ENCODE data around the gene SMARCC2.
"Not testable (repeated sequence)": the region's sequence is repeated elsewhere in the genome, so short reads cannot be mapped to it uniquely, and the experiment has no call there.

Gene SMARCC2

DNA sequence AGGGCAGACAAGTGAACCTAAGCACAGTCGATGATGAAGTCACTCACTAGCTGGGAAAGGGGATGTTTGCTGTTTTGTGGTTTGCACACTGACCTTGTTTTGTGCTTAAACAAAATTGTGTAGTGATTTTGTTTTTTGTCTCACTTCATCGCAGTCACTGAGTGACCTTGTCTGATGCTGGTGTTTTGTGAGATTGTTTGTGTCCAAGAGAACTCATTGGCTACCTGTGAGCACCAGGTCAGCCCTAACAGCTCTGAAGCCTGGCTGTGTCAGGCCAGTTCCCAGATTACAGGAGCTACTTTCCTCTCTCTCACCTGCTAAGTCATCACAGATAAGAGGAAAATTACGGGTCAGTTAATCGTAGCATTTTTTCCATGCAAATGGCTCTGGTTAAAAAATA, 65.2 kb downstream of the SMARCC2 start:
- H3K4me1 ChIP-seq (ENCODE audit: control insufficient read depth, low read depth, low read length), result peaks cover 21% of the 10 kb centered on the region
- H3K9me3 ChIP-seq (ENCODE audit: control insufficient read depth, low read depth, low read length), result no peaks in the 10 kb centered on the region
- H3K36me3 ChIP-seq (ENCODE audit: control insufficient read depth, low read depth, low read length), result peaks cover 11% of the 10 kb centered on the region
- H3K9ac ChIP-seq (ENCODE audit: low read length), result no peak overlapping the region
- H3K27ac ChIP-seq (ENCODE audit: low read length), result no peak overlapping the region
- no peaks in the 10 kb centered on the region for H3K27me3 ChIP-seq (ENCODE audit: control insufficient read depth, insufficient read depth, low read length)
- no peak overlapping the region for H3K4me3 ChIP-seq (ENCODE audit: low read length)

DNA sequence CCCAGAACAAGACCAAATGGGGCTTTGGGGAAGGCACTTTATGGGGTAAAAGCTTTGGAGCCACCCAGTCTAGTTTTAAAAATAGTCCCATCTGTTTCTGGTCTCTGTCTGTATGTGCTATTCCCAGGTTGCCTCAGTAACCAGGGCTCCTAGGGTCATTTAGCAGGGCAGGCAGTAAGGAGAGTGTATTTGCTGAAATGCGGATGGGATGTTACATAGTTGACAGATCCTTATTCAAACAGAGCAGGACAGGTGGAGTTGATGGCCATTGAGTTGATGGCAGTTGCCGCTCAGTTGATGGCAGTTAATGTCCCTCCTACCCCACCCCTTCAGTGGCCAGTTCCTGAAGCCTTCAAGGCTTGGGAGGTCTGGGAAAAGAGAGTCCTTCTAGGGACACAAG, 66.6 kb downstream of the SMARCC2 start:
- Histone ChIP-seq H3K4me3 (ENCODE audit: low read length) (no peak overlapping the region), H3K4me1 (ENCODE audit: control insufficient read depth, low read depth, low read length) (peaks cover 28% of the 10 kb centered on the region), H3K9me3 (ENCODE audit: control insufficient read depth, low read depth, low read length) (no peaks in the 10 kb centered on the region), H3K27ac (ENCODE audit: low read length) (no peak overlapping the region), H3K9ac (ENCODE audit: low read length) (no peak overlapping the region), H3K27me3 (ENCODE audit: control insufficient read depth, insufficient read depth, low read length) (no peaks in the 10 kb centered on the region), H3K36me3 (ENCODE audit: control insufficient read depth, low read depth, low read length) (peaks cover 13% of the 10 kb centered on the region)

DNA sequence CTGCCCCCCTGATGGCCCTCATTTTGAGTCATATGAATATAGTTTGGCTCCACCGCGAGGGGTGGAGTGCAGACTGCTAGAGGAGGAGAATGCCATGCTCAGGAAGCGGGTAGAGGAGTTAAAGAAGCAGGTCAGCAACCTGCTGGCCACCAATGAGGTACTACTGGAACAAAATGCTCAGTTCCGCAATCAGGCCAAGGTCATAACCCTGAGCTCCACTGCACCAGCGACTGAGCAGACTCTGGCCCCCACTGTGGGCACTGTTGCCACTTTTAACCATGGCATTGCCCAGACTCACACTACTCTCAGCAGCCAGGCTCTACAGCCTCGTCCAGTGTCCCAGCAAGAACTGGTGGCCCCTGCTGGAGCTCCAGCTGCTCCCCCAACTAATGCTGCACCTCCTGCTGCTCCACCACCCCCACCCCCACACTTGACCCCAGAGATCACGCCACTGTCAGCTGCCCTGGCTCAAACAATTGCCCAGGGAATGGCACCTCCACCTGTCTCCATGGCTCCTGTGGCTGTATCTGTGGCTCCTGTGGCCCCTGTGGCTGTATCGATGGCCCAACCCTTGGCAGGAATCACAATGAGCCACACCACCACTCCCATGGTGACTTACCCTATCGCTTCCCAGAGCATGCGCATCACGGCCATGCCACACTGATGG, 67.9 kb downstream of the SMARCC2 start:
- no peak overlapping the region for H3K9ac ChIP-seq (ENCODE audit: low read length)
- no peaks in the 10 kb centered on the region for H3K9me3 ChIP-seq (ENCODE audit: control insufficient read depth, low read depth, low read length)
- H3K27ac ChIP-seq (ENCODE audit: low read length), result no peak overlapping the region
- H3K27me3 ChIP-seq (ENCODE audit: control insufficient read depth, insufficient read depth, low read length), result no peaks in the 10 kb centered on the region
- H3K4me1 ChIP-seq (ENCODE audit: control insufficient read depth, low read depth, low read length), result peaks cover 15% of the 10 kb centered on the region
- no peak overlapping the region for H3K4me3 ChIP-seq (ENCODE audit: low read length)
- peaks cover 21% of the 10 kb centered on the region for H3K36me3 ChIP-seq (ENCODE audit: control insufficient read depth, low read depth, low read length)

DNA sequence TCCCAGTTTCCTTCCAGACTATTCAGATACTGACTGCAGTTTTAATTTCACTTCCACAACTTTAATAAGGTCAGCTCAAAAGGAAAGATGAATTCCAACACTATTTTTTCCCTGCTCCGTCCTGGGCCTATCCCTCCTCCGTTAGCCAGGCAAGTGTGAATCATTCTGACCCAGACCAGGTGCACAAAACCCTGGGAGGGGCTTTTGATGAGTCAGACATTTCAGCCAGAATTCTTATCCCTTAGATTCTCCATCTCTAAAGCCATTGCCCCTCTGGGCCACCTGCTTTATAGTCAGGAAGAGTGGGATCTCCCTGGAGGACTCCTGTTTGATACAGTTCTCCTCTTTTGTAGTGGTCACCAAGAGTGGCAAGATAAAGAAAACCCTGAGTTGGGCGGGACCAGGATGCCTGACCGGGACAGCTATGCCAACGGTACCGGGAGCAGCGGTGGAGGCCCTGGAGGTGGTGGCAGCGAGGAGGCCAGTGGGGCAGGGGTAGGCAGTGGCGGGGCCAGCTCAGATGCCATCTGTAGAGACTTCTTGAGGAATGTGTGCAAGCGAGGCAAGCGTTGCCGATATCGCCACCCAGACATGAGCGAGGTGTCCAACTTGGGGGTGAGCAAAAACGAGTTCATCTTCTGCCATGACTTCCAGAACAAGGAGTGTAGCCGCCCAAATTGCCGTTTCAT, 69.0 kb downstream of the SMARCC2 start:
- Histone ChIP-seq H3K4me3 (ENCODE audit: low read length) (no peak overlapping the region), H3K4me1 (ENCODE audit: control insufficient read depth, low read depth, low read length) (peaks cover 14% of the 10 kb centered on the region), H3K9me3 (ENCODE audit: control insufficient read depth, low read depth, low read length) (no peaks in the 10 kb centered on the region), H3K27me3 (ENCODE audit: control insufficient read depth, insufficient read depth, low read length) (no peaks in the 10 kb centered on the region), H3K27ac (ENCODE audit: low read length) (no peak overlapping the region), H3K9ac (ENCODE audit: low read length) (no peak overlapping the region), H3K36me3 (ENCODE audit: control insufficient read depth, low read depth, low read length) (peaks cover 21% of the 10 kb centered on the region)

DNA sequence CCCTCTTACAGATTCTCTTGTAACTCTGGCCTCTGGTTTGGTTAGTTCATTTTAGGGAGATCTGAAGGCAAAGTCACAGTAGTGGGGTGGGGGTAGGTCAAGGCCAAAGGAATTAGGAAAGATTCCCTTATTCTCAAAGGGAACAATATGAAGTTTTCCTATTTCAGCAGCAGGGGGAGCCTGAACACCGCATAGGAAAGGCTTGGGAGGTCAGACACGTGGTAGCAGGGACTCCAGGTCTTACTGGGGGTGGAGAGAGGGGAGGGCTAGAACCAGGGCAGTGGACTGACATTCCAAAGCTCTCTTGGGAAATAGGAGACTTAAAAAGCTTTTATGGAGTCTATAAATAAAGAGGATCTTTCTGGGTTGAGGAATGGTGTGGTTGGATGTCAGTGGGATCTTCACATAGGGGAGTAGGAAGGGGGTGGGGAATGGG, 69.9 kb downstream of the SMARCC2 start:
- H3K27ac ChIP-seq (ENCODE audit: low read length), result peak overlapping the region; percentile 3
- H3K4me3 ChIP-seq (ENCODE audit: low read length), result peak overlapping the region; percentile 100
- H3K4me1 ChIP-seq (ENCODE audit: control insufficient read depth, low read depth, low read length), result peaks cover 14% of the 10 kb centered on the region
- peaks cover 21% of the 10 kb centered on the region for H3K36me3 ChIP-seq (ENCODE audit: control insufficient read depth, low read depth, low read length)
- H3K9ac ChIP-seq (ENCODE audit: low read length), result peak overlapping the region; percentile 67
- H3K27me3 ChIP-seq (ENCODE audit: control insufficient read depth, insufficient read depth, low read length), result no peaks in the 10 kb centered on the region
- no peaks in the 10 kb centered on the region for H3K9me3 ChIP-seq (ENCODE audit: control insufficient read depth, low read depth, low read length)

DNA sequence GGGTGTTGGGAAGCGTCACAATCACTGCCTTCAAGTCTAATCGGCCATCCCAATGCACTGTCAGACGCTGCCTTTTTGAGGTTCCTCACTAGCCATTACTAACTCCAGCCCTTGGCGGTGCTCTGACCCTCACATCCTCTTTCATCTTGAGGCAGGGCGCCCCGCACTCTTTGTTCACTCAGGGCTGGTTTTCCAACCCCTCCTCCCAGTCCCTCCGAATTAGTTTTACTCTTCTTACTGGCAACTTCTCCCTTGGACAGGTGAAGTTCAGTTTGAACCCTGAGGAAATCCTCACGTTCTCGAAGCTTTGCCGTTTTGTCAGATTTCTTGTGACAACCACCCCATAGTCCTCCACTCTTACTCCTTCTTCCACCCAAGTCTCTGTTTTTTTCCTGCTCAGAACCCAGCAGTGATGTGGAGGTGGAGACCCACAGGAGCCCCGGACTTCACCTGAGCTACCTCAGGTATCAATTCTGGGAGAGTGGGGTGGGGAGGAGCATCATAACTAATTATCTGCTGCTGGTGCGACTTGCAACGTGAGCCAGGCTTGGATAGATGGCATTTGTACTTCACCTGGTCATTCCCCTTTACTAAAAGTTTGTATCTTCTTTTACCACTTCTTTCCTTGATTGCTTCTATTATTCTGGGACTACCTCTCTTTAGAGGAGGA, 70.5 kb downstream of the SMARCC2 start:
- Histone ChIP-seq H3K9me3 (ENCODE audit: control insufficient read depth, low read depth, low read length) (no peaks in the 10 kb centered on the region), H3K27ac (ENCODE audit: low read length) (peak overlapping the region; percentile 32), H3K27me3 (ENCODE audit: control insufficient read depth, insufficient read depth, low read length) (no peaks in the 10 kb centered on the region), H3K9ac (ENCODE audit: low read length) (peak overlapping the region; percentile 67), H3K36me3 (ENCODE audit: control insufficient read depth, low read depth, low read length) (peaks cover 24% of the 10 kb centered on the region), H3K4me3 (ENCODE audit: low read length) (peak overlapping the region; percentile 100), H3K4me1 (ENCODE audit: control insufficient read depth, low read depth, low read length) (peaks cover 14% of the 10 kb centered on the region)

DNA sequence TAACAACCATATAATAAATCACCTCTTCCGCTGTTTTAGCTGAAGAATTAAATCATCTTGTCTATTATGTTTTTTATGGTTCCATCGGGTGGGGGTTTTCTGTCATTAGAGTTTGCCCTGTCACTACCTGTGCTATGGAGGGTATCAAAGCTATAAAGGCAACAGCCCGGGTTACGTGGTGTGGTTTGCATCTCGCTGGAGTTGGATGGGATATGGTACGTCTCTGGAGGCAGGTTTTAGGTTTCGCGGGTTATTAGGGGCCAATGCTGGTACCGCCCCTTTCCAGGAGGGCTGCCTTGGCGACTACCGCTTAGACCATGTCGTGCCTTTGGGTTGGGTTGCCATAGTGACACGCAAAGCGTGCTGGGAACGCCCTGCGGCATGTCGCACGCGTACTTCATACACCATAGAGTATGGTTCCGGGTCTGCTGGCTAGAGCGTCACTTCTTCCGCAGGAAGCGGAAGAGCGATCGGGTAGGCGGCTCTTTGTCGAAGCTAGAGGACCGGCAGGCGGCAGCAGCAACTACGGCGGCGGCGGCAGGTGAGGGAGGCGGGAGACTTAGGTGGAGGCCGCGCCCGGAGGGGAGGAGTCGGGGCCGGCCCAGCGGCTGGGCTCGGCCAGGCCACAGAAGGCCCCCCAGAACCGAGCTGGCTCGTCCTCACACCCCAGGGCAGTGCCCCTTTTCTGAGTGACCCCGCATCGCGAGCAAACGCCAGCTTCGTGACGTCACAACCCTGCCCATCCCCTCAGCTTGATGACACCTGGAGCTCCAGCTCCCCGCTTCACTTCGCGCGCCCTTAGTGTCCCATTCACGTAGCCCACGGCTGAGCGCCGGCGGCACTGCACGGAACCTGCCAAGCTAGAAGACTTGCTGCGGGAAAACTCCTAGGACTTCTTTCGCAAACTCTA, 71.2 kb downstream of the SMARCC2 start, which contains the start of gene ZC3H10:
ZC3H10 (plus strand) TSS at position 489 of the 910 bp plus-strand sequence. CDS start 2,297 bp downstream, outside the sequence.
- Histone ChIP-seq H3K36me3 (ENCODE audit: control insufficient read depth, low read depth, low read length) (peaks cover 32% of the 10 kb centered on the region), H3K4me1 (ENCODE audit: control insufficient read depth, low read depth, low read length) (peaks cover 14% of the 10 kb centered on the region), H3K9ac (ENCODE audit: low read length) (peak within 1 kb of the TSS; percentile 99)

DNA sequence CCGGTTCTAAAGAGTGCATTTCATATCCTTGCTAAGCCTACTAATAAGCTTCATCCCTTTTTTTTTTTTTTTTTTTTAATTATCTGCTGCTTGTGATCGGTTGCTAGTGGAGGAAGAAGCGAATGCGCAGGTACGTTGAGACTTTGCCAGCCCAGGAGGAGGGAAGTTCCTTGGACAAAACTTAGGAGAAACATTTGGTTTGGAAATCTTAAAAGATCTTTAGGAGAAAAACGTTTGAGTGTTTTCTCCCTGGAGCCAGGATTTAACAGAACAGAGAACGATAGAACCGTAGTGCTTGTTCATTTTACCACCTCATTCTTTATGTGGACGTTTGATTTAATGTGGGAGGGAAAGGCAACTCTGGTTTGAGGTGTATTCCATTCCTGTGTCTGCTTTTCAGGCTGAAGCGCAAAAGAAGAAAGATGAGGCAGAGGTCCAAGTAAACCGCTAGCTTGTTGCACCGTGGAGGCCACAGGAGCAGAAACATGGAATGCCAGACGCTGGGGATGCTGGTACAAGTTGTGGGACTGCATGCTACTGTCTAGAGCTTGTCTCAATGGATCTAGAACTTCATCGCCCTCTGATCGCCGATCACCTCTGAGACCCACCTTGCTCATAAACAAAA, 72.1 kb downstream of the SMARCC2 start:
- peak overlapping the region; percentile 100 for H3K4me3 ChIP-seq (ENCODE audit: low read length)
- H3K36me3 ChIP-seq (ENCODE audit: control insufficient read depth, low read depth, low read length), result peaks cover 40% of the 10 kb centered on the region
- H3K9me3 ChIP-seq (ENCODE audit: control insufficient read depth, low read depth, low read length), result not testable (repeated sequence)

More for the DNA sequence above, 71.2 kb downstream of the SMARCC2 start, which contains the start of gene ZC3H10:
- Histone ChIP-seq H3K4me3 (ENCODE audit: low read length) (peak within 1 kb of the TSS; percentile 100), H3K27me3 (ENCODE audit: control insufficient read depth, insufficient read depth, low read length) (no peaks in the 10 kb centered on the region), H3K27ac (ENCODE audit: low read length) (peak within 1 kb of the TSS; percentile 99), H3K9me3 (ENCODE audit: control insufficient read depth, low read depth, low read length) (no peaks in the 10 kb centered on the region)

DNA sequence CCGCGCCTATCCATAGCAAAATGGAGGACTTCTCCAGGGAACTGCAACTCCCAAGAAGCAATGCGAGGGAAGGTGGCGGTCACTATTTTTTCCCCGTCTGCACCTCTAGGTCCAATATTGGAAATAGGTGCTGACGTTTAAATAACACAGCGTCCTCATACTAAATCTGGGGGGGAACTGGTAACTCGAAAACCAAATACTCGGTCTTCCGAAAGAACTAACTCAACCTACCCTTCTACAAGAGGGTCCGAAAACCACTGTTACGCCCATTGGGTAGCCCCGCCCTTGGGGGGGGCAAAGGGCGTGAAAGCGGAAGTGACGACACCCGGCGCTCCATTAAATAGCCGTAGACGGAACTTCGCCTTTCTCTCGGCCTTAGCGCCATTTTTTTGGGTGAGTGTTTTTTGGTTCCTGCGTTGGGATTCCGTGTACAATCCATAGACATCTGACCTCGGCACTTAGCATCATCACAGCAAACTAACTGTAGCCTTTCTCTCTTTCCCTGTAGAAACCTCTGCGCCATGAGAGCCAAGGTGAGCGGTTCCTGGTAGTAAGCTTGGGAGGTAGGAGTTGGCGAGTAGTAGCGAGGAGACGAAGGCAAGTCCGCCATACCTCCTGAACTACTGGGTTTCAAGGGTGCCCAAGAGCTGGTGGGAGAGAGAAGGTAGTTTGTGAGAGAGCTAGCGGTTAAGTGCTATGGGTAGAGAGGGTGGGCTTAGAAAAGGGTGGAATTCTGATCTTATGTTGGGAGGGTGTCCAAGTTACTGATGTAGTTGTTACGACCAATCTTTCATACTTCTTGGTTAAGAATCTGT, 72.8 kb downstream of the SMARCC2 start, which contains the start of gene RPL41:
RPL41 (plus strand) TSS at position 367 of the 815 bp plus-strand sequence.
- Histone ChIP-seq H3K9me3 (ENCODE audit: control insufficient read depth, low read depth, low read length) (no peaks in the 10 kb centered on the region), H3K9ac (ENCODE audit: low read length) (peak within 1 kb of the TSS; percentile 99), H3K36me3 (ENCODE audit: control insufficient read depth, low read depth, low read length) (peaks cover 46% of the 10 kb centered on the region), H3K27ac (ENCODE audit: low read length) (peak within 1 kb of the TSS; percentile 99), H3K4me1 (ENCODE audit: control insufficient read depth, low read depth, low read length) (peaks cover 14% of the 10 kb centered on the region), H3K4me3 (ENCODE audit: low read length) (peak within 1 kb of the TSS; percentile 100), H3K27me3 (ENCODE audit: control insufficient read depth, insufficient read depth, low read length) (no peaks in the 10 kb centered on the region)

More for the DNA sequence above, 72.1 kb downstream of the SMARCC2 start:
- peak overlapping the region; percentile 99 for H3K9ac ChIP-seq (ENCODE audit: low read length)
- not testable (repeated sequence) for H3K27me3 ChIP-seq (ENCODE audit: control insufficient read depth, insufficient read depth, low read length)
- peak overlapping the region; percentile 99 for H3K27ac ChIP-seq (ENCODE audit: low read length)
- peaks cover 14% of the 10 kb centered on the region for H3K4me1 ChIP-seq (ENCODE audit: control insufficient read depth, low read depth, low read length)

DNA sequence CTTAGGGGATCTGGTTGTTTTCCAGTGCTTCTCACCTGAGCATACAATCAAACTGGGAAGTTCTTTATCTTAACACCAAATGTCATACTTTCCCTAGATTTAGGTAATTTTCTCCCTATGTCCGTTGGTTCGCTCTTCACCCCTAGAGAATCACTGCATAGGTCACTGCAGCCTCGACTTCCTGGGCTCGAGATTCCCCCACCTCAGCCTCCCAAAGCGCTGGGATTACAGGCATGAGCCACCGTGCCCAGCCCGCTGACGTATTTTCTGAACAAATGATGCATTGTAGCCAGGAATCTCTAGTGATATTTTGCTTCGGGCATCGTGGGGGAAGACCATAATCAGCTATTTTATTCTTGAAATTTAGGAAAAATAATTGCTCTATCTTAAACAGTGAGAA, 74.0 kb downstream of the SMARCC2 start:
- Histone ChIP-seq H3K9ac (ENCODE audit: low read length) (peak overlapping the region; percentile 99), H3K36me3 (ENCODE audit: control insufficient read depth, low read depth, low read length) (peaks cover 47% of the 10 kb centered on the region), H3K4me1 (ENCODE audit: control insufficient read depth, low read depth, low read length) (peaks cover 14% of the 10 kb centered on the region), H3K9me3 (ENCODE audit: control insufficient read depth, low read depth, low read length) (no peaks in the 10 kb centered on the region), H3K27me3 (ENCODE audit: control insufficient read depth, insufficient read depth, low read length) (no peaks in the 10 kb centered on the region), H3K27ac (ENCODE audit: low read length) (no peak overlapping the region), H3K4me3 (ENCODE audit: low read length) (peak overlapping the region; percentile 100)

Data from iPS-18a (cell line).